Nephron progenitor cell (in vitro differentiated cells): ENCODE results near the gene POLR1A.

ENCODE experiments used
- DNase-seq: peaks from one replicate; pipeline ENCODE4 v3.0.0; 2021
- H3K27ac Mint-ChIP-seq: 2 replicates; pipeline ENCODE4 v1.8.0; 2021; ENCODE audit warnings: mild to moderate bottlenecking, moderate library complexity, mixed read lengths
- H3K27me3 Mint-ChIP-seq: 2 replicates; pipeline ENCODE4 v1.8.0; 2021; ENCODE audit warnings: mild to moderate bottlenecking, low read depth, mixed read lengths; ENCODE audit not compliant: poor library complexity
- H3K36me3 Mint-ChIP-seq: 2 replicates; pipeline ENCODE4 v1.8.0; 2021; ENCODE audit warnings: low read depth, mixed read lengths
- H3K4me1 Mint-ChIP-seq: 2 replicates; pipeline ENCODE4 v1.8.0; 2021; ENCODE audit warnings: mixed read lengths
- H3K4me3 Mint-ChIP-seq: 2 replicates; pipeline ENCODE4 v1.8.0; 2021; ENCODE audit warnings: mild to moderate bottlenecking, moderate library complexity, mixed read lengths
- H3K9me3 Mint-ChIP-seq: 2 replicates; pipeline ENCODE4 v1.8.0; 2021; ENCODE audit warnings: mild to moderate bottlenecking, moderate library complexity, mixed read lengths
- TF ChIP-seq, protein P1 (sequence below): fragments of 200-600 bp; sonication (generic); IDR thresholded peaks from 2 replicates; pipeline ENCODE4 v1.5.0; 2021; ENCODE audit warnings: antibody characterized with exemption

The POLR1A gene

DNA sequence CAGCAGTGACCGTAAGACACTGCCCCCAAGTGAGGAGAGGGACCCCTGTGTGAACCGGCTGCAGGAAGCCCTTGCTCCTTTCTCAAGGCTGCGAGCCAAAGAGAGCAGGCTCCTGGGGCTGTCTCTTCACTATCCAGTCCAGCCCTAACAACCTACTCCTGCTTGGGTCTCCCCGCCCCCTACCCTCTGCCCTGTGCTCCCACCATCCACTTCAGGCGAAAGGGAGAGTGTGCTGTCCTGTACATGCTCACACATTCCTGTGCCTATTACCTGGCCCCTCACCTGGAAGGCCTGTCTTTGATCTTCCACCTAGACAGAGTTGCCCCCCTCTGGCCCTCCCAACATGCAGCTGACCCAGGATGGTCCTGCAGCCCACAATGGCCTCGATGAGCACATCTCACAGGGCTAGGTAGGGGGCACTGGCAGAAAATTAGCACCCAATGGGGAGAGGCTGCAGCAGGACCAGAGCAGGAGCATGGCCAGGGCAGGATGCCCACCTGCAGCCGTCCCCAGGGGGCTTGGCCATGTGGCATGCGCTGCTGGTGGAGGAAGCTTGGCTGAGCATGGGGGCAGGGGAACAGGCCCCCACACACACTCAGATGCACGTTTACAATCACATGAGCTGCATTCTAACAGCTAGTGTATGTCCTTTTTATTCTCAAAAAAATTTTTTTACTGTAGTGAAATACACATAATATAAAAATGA lies 93.5 kb downstream of the POLR1A start:
- Mint-ChIP-seq H3K27me3 (no peaks in the 10 kb centered on the region), H3K9me3 (peaks cover 41% of the 10 kb centered on the region), H3K36me3 (peaks cover 13% of the 10 kb centered on the region), H3K27ac (peak overlapping the region; percentile 65), H3K4me3 (no peak overlapping the region), H3K4me1 (peaks cover 21% of the 10 kb centered on the region)
- no peak for DNase-seq
- TF ChIP-seq, protein P1, sequence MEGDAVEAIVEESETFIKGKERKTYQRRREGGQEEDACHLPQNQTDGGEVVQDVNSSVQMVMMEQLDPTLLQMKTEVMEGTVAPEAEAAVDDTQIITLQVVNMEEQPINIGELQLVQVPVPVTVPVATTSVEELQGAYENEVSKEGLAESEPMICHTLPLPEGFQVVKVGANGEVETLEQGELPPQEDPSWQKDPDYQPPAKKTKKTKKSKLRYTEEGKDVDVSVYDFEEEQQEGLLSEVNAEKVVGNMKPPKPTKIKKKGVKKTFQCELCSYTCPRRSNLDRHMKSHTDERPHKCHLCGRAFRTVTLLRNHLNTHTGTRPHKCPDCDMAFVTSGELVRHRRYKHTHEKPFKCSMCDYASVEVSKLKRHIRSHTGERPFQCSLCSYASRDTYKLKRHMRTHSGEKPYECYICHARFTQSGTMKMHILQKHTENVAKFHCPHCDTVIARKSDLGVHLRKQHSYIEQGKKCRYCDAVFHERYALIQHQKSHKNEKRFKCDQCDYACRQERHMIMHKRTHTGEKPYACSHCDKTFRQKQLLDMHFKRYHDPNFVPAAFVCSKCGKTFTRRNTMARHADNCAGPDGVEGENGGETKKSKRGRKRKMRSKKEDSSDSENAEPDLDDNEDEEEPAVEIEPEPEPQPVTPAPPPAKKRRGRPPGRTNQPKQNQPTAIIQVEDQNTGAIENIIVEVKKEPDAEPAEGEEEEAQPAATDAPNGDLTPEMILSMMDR: no peak

DNA sequence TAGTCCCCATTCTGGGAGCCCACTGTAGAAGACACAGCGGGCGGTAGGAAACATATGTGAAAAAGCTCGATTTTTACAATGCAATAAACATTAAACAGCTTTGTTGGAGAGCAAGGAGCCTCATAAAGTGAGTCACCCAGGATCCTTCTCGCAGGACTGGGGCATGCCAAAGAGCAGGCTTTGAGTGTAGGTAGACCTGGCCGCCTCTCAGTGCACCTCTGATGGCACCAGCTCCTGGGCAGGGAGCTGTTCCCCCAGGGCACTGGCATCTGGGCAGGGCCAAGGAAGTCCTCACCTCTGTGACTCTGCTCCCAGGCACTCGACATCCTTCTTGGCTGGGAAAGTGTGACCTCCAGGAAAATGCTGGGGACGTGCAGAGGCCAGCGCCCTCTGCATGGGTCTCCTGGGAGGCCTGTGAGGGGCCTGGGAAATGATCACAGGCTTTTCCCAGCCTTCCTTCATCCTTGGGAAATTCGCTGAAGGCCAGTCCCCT lies 94.2 kb downstream of the POLR1A start:
- TF ChIP-seq, protein P1: no peak

DNA sequence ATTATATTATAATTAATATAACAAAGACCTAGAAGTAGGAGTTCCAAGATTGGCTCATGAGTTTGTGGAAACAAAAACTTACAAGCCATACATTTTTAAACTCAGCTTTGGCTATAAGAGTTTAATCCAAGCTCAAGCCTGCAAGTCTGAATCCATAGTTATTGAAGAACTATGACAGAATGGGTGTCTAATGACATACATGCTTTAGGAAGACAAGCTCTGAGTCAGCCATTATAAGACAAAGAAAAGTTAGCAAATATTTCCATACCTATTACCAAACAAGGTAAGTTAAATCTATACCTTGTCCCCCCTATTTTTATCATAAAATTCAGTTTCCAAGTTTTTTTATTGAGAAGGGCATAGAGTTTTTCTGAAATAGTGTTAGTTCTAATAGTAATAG lies 95.6 kb downstream of the POLR1A start:
- peaks cover 53% of the 10 kb centered on the region for H3K9me3 Mint-ChIP-seq

More for the DNA sequence above, 94.2 kb downstream of the POLR1A start:
- H3K27ac Mint-ChIP-seq: no peak overlapping the region
- H3K9me3 Mint-ChIP-seq: peaks cover 47% of the 10 kb centered on the region
- H3K4me1 Mint-ChIP-seq: peaks cover 21% of the 10 kb centered on the region
- H3K27me3 Mint-ChIP-seq: no peaks in the 10 kb centered on the region
- DNase-seq: no peak
- peaks cover 13% of the 10 kb centered on the region for H3K36me3 Mint-ChIP-seq
- H3K4me3 Mint-ChIP-seq: no peak overlapping the region

DNA sequence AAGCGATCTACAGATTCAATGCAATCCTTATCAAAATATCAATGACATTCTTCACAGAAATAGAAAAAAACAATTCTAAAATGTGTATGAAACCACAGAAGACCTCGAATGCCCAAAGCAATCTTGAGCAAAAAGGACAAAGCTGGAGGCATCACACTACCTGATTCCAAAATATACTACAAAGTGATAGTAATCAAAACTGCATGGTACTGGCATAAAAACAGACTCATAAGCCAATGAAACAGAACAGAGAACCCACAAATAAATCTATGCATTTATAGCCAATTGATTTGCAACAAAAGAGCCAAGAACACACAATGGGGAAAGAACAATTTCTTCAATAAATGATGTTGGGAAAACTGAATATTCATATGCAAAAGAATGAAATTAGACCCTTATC lies 99.2 kb downstream of the POLR1A start:
- Mint-ChIP-seq H3K27ac (no peak overlapping the region), H3K4me1 (peaks cover 10% of the 10 kb centered on the region), H3K27me3 (peaks cover 4% of the 10 kb centered on the region), H3K9me3 (peaks cover 36% of the 10 kb centered on the region), H3K36me3 (peaks cover 5% of the 10 kb centered on the region), H3K4me3 (no peak overlapping the region)
- DNase-seq: no peak
- TF ChIP-seq, protein P1: no peak

More for the DNA sequence above, 95.6 kb downstream of the POLR1A start:
- TF ChIP-seq, protein P1: no peak
- H3K36me3 Mint-ChIP-seq: peaks cover 13% of the 10 kb centered on the region
- no peak for DNase-seq
- no peak overlapping the region for H3K4me3 Mint-ChIP-seq
- no peaks in the 10 kb centered on the region for H3K27me3 Mint-ChIP-seq
- H3K27ac Mint-ChIP-seq: no peak overlapping the region
- H3K4me1 Mint-ChIP-seq: peaks cover 21% of the 10 kb centered on the region

DNA sequence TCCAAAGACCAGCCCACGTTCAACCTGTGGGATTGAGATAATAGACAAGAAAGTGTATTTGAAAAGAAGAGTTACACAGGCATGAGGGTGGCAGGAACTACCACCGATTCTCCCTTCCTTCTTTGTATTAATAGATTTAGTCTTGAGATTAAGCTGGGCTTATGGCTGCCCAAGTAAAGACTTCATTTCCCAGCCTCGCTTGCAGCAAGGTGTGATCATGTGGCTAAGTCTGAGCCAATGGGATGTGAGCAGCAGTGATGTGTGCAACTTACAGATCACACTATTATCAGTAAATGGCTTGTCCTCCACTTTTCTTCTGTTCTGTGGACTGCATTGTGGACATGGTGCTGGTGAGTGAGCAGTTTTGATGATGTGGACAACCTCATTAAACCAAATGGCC lies 101.7 kb downstream of the POLR1A start:
- TF ChIP-seq, protein P1: no peak
- H3K27ac Mint-ChIP-seq: no peak overlapping the region
- H3K36me3 Mint-ChIP-seq: peaks cover 9% of the 10 kb centered on the region
- peaks cover 24% of the 10 kb centered on the region for H3K4me1 Mint-ChIP-seq
- H3K9me3 Mint-ChIP-seq: peaks cover 40% of the 10 kb centered on the region
- H3K27me3 Mint-ChIP-seq: peaks cover 4% of the 10 kb centered on the region
- H3K4me3 Mint-ChIP-seq: no peak overlapping the region
- DNase-seq: no peak

DNA sequence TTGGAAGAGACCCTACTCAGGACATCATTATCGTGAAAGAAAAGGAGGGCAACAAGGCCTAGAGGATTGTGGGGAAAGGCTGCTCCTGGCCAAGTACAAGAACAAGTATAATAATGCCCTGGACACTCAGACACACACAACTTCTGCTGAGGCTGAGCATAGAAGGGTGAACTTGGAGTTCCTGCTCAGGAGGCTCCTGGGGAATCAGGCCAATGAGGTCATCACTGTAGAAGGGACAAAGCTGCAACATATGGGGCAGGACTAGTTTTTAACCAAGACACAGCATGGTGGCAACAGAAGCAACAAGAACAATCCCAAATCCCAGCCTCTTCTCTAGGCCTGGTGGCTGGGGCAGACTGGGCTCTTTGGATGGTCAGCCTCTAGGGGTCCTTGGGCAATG lies 102.6 kb downstream of the POLR1A start:
- H3K27ac Mint-ChIP-seq: no peak overlapping the region
- peaks cover 9% of the 10 kb centered on the region for H3K36me3 Mint-ChIP-seq
- peaks cover 4% of the 10 kb centered on the region for H3K27me3 Mint-ChIP-seq
- H3K4me3 Mint-ChIP-seq: no peak overlapping the region
- peaks cover 39% of the 10 kb centered on the region for H3K9me3 Mint-ChIP-seq
- no peak for DNase-seq
- H3K4me1 Mint-ChIP-seq: peaks cover 30% of the 10 kb centered on the region
- TF ChIP-seq, protein P1: no peak
